ENCODE results near the gene GRIK4. TPM values are rescaled to one million over a fixed set of nuclear protein-coding genes. Genes with fewer than 3 reads are reported as not detected.
"Not testable (repeated sequence)": the region's sequence is repeated elsewhere in the genome, so short reads cannot be mapped to it uniquely, and the experiment has no call there.

The GRIK4 gene
- total RNA-seq, 1 donor from 2014 or later, result 4.3 TPM

- no peak for TF ChIP-seq CTCF (IDR thresholded peaks at IDR 0.05)
- no peak overlapping the region for H3K4me3 ChIP-seq
- H3K4me1 ChIP-seq, result no peaks in the 10 kb centered on the region
- H3K36me3 ChIP-seq, result no peaks in the 10 kb centered on the region
- no peaks in the 10 kb centered on the region for H3K9me3 ChIP-seq
- intact Hi-C loops (cut with DNase I), result no loop called here
- DNase-seq, result no peak
- H3K27me3 ChIP-seq, result no peaks in the 10 kb centered on the region
- no peak for ATAC-seq
- no peak overlapping the region for H3K27ac ChIP-seq
Observed at GRCh38 chr11:120752668-120753067, 241.1 kb downstream of the GRIK4 start.

GRCh38 chr11:120756931-120757330 lies 245.4 kb downstream of the GRIK4 start:
- Histone ChIP-seq H3K9me3 (no peaks in the 10 kb centered on the region), H3K4me3 (no peak overlapping the region), H3K27me3 (no peaks in the 10 kb centered on the region), H3K36me3 (no peaks in the 10 kb centered on the region), H3K27ac (no peak overlapping the region), H3K4me1 (no peaks in the 10 kb centered on the region)
- intact Hi-C loops (cut with DNase I), result no loop called here
- ATAC-seq (no peak), DNase-seq (no peak)
- TF ChIP-seq CTCF (IDR thresholded peaks at IDR 0.05), result no peak

- DNase-seq, result no peak
- Histone ChIP-seq H3K4me1 (no peaks in the 10 kb centered on the region), H3K27me3 (no peaks in the 10 kb centered on the region), H3K4me3 (no peak overlapping the region), H3K36me3 (no peaks in the 10 kb centered on the region), H3K9me3 (no peaks in the 10 kb centered on the region), H3K27ac (no peak overlapping the region)
- no peak for ATAC-seq
- no peak for TF ChIP-seq CTCF (IDR thresholded peaks at IDR 0.05)
- intact Hi-C loops (cut with DNase I), result no loop called here
Observed at GRCh38 chr11:120759046-120759445, 247.5 kb downstream of the GRIK4 start.

- H3K27me3 ChIP-seq; DNase-seq; ATAC-seq; H3K9me3 ChIP-seq; H3K27ac ChIP-seq; H3K4me3 ChIP-seq; intact Hi-C loops (cut with DNase I); H3K4me1 ChIP-seq; H3K36me3 ChIP-seq: not testable (repeated sequence)
Observed at GRCh38 chr11:120765710-120766109, 254.2 kb downstream of the GRIK4 start.

GRCh38 chr11:120766318-120766717 lies 254.8 kb downstream of the GRIK4 start:
- H3K4me3 ChIP-seq, result no peak overlapping the region
- peaks cover 6% of the 10 kb centered on the region for H3K27me3 ChIP-seq
- ATAC-seq, result no peak
- no peaks in the 10 kb centered on the region for H3K9me3 ChIP-seq
- no peaks in the 10 kb centered on the region for H3K4me1 ChIP-seq
- no peak for DNase-seq
- no peak for TF ChIP-seq CTCF (IDR thresholded peaks at IDR 0.05)
- no peaks in the 10 kb centered on the region for H3K36me3 ChIP-seq
- no peak overlapping the region for H3K27ac ChIP-seq
- intact Hi-C loops (cut with DNase I), result no loop called here

GRCh38 chr11:120768949-120769348 lies 257.4 kb downstream of the GRIK4 start:
- Histone ChIP-seq H3K36me3 (no peaks in the 10 kb centered on the region), H3K9me3 (no peaks in the 10 kb centered on the region), H3K4me3 (no peak overlapping the region), H3K27ac (no peak overlapping the region), H3K4me1 (no peaks in the 10 kb centered on the region), H3K27me3 (peaks cover 6% of the 10 kb centered on the region)
- no peak for TF ChIP-seq CTCF (IDR thresholded peaks at IDR 0.05)
- intact Hi-C loops (cut with DNase I), result no loop called here
- ATAC-seq (no peak), DNase-seq (no peak)

Data from upper lobe of right lung (tissue), 1 donor.